ENCODE measurements around the gene GAK. TPM values are rescaled to one million over a fixed set of nuclear protein-coding genes. Genes with fewer than 3 reads are reported as not detected.

Gene GAK
- total RNA-seq, 1 donor from 2014 or later: 27.6 TPM

GRCh38 chr4:970854-971520, 38.9 kb upstream of the GAK start:
- Histone ChIP-seq H3K9me3 (ENCODE audit: low read depth) (no peaks in the 10 kb centered on the region), H3K4me2 (no peak overlapping the region), H4K20me1 (ENCODE audit: low read depth) (peaks cover 34% of the 10 kb centered on the region), H3K27ac (no peak overlapping the region), H3K79me2 (ENCODE audit: low read depth) (no peaks in the 10 kb centered on the region), H2AFZ (replicated peaks) (no peak overlapping the region), H3K4me1 (no peaks in the 10 kb centered on the region), H3F3A (ENCODE audit: low read depth) (no peaks in the 10 kb centered on the region), H3K9ac (no peak overlapping the region), H3K4me3 (no peak overlapping the region), H3K27me3 (peaks cover 77% of the 10 kb centered on the region), H3K36me3 (no peaks in the 10 kb centered on the region)
- Mint-ChIP-seq H3K27ac (no peak overlapping the region), H3K27me3 (ENCODE audit: insufficient read depth, low read depth) (peaks cover 2% of the 10 kb centered on the region), H3K4me1 (no peaks in the 10 kb centered on the region), H3K36me3 (peaks cover 2% of the 10 kb centered on the region), H3K9me3 (peaks cover 6% of the 10 kb centered on the region), H3K4me3 (peak overlapping the region; percentile 1)
- TF ChIP-seq EZH2phosphoT487 (IDR thresholded peaks at IDR 0.05): no peak
- TF ChIP-seq, protein P1, sequence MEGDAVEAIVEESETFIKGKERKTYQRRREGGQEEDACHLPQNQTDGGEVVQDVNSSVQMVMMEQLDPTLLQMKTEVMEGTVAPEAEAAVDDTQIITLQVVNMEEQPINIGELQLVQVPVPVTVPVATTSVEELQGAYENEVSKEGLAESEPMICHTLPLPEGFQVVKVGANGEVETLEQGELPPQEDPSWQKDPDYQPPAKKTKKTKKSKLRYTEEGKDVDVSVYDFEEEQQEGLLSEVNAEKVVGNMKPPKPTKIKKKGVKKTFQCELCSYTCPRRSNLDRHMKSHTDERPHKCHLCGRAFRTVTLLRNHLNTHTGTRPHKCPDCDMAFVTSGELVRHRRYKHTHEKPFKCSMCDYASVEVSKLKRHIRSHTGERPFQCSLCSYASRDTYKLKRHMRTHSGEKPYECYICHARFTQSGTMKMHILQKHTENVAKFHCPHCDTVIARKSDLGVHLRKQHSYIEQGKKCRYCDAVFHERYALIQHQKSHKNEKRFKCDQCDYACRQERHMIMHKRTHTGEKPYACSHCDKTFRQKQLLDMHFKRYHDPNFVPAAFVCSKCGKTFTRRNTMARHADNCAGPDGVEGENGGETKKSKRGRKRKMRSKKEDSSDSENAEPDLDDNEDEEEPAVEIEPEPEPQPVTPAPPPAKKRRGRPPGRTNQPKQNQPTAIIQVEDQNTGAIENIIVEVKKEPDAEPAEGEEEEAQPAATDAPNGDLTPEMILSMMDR (IDR thresholded peaks at IDR 0.05): no peak
- no peak for TF ChIP-seq EZH2 (IDR thresholded peaks at IDR 0.05)
- DNase-seq (ENCODE audit: low spot score): no peak

DNA sequence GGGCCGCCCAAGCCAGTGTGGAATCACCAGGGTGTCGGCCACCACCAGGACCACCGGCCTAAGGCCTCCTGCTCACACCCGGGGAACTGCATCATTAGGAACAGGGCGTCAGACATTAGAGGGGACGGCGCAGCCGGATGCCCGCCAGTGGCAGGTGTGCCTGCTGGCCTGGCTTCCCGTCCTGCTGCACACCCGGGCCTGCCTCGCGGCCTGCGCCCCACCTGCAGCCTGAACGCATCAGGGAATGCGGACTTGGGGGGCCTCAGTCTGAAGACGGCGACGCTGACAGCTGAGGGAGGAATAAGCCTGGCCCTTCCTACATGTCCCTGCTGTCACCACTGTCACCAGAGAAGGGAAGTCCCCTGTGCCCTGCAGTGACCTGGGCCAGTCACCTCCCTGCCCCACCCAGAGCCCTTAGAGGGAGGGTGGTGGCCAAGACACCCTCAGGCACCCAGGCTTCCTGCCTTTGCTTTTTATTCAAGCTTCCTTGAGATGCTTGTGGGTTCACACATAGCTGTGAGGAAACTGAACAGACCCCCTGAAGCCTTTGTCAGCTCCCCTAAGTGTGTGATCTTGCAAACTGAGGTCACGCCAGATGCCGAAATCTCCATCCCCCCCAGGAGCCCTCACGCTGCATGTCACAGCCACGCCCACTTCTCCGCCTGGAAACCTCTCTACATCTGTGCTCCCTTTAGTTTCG, 38.1 kb upstream of the GAK start:
- no peak for DNase-seq (ENCODE audit: low spot score)
- Mint-ChIP-seq H3K27me3 (ENCODE audit: insufficient read depth, low read depth) (peaks cover 2% of the 10 kb centered on the region), H3K4me3 (peak overlapping the region; percentile 1)

GRCh38 chr4:968621-969394, 36.7 kb upstream of the GAK start:
- Histone ChIP-seq H3K79me2 (ENCODE audit: low read depth) (no peaks in the 10 kb centered on the region), H3K36me3 (no peaks in the 10 kb centered on the region), H3K9me3 (ENCODE audit: low read depth) (no peaks in the 10 kb centered on the region), H3K27ac (no peak overlapping the region), H3K27me3 (peaks cover 65% of the 10 kb centered on the region), H2AFZ (replicated peaks) (no peak overlapping the region), H4K20me1 (ENCODE audit: low read depth) (peaks cover 34% of the 10 kb centered on the region), H3K4me2 (no peak overlapping the region), H3F3A (ENCODE audit: low read depth) (no peaks in the 10 kb centered on the region), H3K4me3 (no peak overlapping the region), H3K4me1 (no peaks in the 10 kb centered on the region), H3K9ac (no peak overlapping the region)
- H3K36me3 Mint-ChIP-seq: peaks cover 2% of the 10 kb centered on the region
- no peak overlapping the region for H3K27ac Mint-ChIP-seq
- no peak for DNase-seq (ENCODE audit: low spot score)
- H3K4me3 Mint-ChIP-seq: no peak overlapping the region
- no peaks in the 10 kb centered on the region for H3K9me3 Mint-ChIP-seq
- no peak for TF ChIP-seq EZH2phosphoT487 (IDR thresholded peaks at IDR 0.05)
- H3K27me3 Mint-ChIP-seq (ENCODE audit: insufficient read depth, low read depth): peaks cover 2% of the 10 kb centered on the region
- no peaks in the 10 kb centered on the region for H3K4me1 Mint-ChIP-seq

More for the DNA sequence above, 38.1 kb upstream of the GAK start:
- Mint-ChIP-seq H3K27ac (no peak overlapping the region), H3K36me3 (peaks cover 2% of the 10 kb centered on the region), H3K9me3 (peaks cover 4% of the 10 kb centered on the region), H3K4me1 (no peaks in the 10 kb centered on the region)
- no peak overlapping the region for H3K4me3 ChIP-seq
- H3K27ac ChIP-seq: no peak overlapping the region
- H3F3A ChIP-seq (ENCODE audit: low read depth): no peaks in the 10 kb centered on the region
- H3K27me3 ChIP-seq: peaks cover 77% of the 10 kb centered on the region
- no peak overlapping the region for H3K4me2 ChIP-seq
- H4K20me1 ChIP-seq (ENCODE audit: low read depth): peaks cover 34% of the 10 kb centered on the region
- H3K9me3 ChIP-seq (ENCODE audit: low read depth): no peaks in the 10 kb centered on the region
- H2AFZ ChIP-seq (replicated peaks): no peak overlapping the region
- H3K79me2 ChIP-seq (ENCODE audit: low read depth): no peaks in the 10 kb centered on the region
- no peaks in the 10 kb centered on the region for H3K4me1 ChIP-seq
- no peak overlapping the region for H3K9ac ChIP-seq
- H3K36me3 ChIP-seq: no peaks in the 10 kb centered on the region
- TF ChIP-seq EZH2phosphoT487 (IDR thresholded peaks at IDR 0.05) (no peak), EZH2 (IDR thresholded peaks at IDR 0.05) (no peak)
- TF ChIP-seq, protein P1 (IDR thresholded peaks at IDR 0.05): no peak
